HG03175 (cell line): ENCODE results near the gene HEATR5B.
"Not testable (repeated sequence)": the region's sequence is repeated elsewhere in the genome, so short reads cannot be mapped to it uniquely, and the experiment has no call there.

ENCODE experiments used
- ATAC-seq: cut with Tn5 transposase; IDR thresholded peaks from one replicate; pipeline ENCODE4 v1.9.1; 2021; ENCODE audit warnings: mild to moderate bottlenecking, moderate library complexity; ENCODE audit not compliant: unreplicated experiment

Gene HEATR5B

DNA sequence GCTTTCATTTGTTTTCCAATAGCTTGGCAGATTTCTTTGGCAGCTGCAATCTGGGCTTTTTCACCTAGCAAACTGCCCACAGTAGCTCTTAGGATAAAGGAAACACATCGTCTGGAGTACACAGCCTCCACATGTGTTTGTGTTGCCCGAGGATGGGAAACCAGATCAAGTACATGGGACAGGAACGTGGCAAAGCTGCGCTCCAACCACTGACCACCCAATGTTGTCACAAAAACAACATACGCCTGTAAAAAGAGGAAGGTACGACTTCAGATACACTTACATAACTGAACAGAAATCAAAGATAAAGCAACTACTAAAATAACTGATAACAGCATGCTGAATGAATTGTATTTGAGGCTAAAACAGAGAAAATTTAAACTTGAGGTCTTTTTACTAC lies 15.5 kb downstream of the HEATR5B start:
- no peak for ATAC-seq

DNA sequence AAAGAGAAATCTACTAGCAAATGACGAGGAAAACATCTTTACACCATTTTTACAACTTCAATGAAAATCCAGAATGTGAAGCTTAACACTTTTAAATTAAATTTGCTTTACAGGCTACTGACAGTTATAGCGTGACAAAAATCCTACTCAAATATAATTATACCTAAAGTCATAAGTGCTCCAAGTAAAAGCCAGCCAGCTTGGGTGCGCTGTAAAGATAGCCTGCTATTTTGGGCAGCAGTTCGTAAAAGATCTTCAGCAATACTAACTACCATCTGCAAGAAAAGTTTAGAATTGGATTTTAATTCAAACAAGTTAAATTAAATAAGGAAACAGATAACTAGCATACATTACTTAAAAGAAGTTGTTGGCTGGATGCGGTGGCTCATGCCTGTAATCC lies 22.4 kb downstream of the HEATR5B start:
- no peak for ATAC-seq

DNA sequence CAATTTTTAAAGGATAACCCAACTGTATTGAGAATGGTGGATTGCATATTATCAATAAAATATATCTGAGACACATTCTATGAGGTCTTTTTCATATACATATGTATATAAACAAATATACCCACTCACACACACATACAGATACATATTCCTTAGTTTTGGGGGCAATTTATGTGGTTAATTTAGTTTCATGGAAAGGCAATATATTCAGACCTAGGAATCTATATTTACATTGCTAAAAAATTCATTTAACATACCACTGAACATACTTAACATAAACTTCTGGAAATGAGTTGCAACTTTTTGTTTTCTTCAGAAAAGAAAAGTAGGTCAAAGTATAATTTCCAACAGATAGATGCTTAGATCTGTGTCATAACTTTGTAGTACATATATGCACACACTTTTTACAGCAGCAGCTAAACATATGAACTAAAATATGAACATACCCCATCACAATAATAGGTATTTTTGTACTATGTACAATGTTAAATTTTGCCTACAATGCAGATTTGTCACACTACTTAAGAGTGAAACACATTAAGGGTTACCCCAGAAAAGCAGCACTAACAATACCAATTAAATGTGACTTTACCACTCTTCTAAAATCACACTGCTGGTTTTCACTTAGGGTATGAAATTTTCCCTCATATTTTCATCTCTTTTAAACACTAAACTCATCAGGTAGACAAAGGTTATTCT lies 23.0 kb downstream of the HEATR5B start:
- no peak for ATAC-seq

DNA sequence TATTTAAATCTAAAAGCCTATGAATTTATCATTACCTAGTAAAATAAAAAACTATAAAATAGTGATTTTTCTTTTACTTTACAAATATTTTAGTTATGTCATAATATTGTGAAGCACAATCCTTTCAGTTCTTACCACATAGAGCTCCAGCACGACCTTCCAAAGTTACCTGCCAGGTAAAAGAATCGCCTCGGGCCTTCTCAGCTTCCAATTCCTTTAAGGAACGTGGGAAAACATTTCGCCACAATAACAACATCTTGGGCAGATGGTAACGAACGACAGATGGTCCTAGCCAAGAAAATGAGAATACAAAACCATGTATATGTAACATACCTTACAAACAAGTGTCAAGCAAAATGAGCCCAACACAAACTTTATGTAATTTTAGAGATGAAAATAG lies 23.7 kb downstream of the HEATR5B start:
- ATAC-seq = no peak

DNA sequence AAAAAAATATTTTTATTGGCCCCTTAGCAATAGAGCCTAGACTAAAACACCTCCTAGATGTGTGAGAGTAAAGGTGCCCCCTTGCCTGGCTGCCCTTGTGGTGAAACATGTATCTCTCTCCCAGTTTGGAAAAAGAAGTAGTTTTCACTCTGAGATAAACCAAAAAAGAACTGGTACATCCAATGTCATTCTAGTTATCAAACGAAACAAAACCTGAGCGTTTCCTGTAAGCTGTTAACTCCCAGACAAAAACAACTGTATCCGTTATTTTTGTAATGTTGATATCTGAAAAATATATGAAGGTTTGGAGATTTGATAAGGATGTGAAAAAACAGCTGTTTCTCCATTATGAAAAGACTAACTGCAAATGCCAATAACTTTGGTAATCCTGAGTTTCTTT lies 24.3 kb downstream of the HEATR5B start:
- ATAC-seq = no peak

DNA sequence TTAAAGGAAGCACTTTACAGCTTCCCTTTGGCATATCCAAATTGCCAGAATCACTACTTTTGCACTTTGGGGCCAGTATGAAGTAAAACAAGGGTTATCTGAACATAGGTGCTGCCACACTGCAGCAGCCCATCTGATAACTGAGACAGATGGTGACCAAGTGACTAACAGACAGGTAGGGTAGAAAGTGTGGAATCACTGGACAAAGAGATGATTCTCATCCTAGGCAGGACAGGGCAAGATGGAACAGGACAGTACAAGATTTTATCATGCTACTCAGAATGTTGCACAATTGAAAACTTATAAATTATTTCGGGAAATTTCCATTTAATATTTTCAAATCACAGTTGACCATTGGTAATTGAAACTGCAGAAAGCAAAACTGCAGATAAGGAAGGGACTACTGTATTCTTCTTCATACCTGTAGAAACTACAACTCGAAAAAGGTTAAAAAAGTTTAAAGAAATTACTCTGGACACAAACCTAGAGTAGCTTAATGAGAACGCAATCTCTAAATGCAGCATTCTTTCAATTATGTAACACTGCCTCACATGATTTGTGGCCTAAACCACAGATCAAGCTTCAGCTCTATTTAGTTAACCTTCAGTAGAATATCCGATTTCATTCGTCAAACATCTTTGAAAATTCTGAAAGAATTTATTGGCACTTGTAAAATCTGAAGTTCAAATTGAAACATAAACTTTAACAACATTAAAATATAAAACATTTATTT lies 31.4 kb downstream of the HEATR5B start:
- no peak for ATAC-seq

DNA sequence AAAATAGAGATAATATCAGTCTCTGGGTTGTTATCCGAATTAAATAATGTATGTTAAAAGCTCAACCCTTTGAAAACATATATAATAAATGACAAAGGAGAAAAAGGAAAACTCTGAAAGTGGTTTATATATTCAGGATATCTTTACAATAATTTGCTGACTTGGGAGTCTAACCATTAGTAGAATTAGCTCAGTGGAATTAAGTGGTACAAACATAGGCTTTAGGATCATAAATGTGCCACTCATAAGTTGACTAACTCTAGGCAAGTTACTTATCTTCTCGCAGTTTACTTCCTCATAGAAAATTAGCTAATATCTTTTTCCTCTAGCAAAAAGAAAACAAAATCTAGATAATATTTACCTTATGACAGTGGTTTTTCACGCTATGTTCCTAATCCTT lies 44.6 kb downstream of the HEATR5B start:
- no peak for ATAC-seq

DNA sequence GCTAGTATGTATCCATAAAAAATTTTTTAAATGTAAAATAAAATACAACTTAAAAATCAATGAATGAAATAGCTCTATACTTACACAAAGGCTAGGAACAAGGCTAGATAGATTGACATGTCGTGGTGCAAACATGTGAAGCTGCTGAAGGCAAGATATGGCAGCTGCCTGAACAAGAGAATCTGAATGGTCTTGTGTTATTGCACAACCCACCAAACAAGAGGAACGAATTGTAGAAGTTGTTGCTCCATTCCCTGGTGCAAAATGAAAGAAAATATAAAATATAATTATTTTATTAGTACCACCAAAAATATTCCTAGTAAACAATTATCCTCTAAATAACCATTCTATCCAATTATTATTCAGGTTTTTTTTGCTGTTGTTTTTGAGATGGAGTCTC lies 46.4 kb downstream of the HEATR5B start:
- ATAC-seq = no peak

DNA sequence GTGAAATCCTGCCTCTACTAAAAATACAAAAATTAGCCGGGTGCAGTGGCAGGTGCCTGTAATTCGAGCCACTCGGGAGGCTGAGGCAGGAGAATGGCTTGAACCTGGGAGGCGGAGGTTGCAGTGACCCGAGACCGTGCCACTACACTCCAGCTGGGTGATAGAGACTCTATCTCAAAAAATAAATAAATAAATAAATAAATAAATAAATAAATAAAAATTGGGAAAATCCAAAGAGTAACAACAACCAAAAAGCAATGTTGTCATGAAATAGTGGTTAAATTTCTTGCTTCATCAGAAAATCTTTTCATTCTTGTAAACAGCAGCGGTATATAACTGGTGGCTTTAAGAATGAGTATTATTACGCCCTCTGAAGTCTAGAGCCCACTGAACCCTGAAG lies 54.4 kb downstream of the HEATR5B start:
- no peak for ATAC-seq

DNA sequence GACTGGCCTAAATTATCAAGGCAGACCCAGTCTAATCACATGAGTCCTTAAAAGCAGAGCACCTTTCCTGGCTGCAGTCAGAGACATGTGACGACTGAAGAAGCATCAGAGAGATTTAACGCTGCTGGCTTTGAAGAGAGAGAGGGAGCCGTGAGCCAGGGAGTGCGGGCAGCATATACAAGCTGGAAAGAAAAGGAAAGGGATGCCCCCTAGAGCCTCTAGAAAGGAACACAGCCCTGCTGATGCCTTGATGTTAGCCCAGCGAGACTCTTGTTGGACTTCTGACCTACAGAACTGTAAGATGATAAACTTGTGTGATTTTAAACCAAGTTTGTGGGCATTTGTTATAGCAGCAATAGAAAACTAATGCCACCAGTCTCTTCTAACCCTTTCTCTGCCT lies 58.1 kb downstream of the HEATR5B start:
- ATAC-seq = no peak

DNA sequence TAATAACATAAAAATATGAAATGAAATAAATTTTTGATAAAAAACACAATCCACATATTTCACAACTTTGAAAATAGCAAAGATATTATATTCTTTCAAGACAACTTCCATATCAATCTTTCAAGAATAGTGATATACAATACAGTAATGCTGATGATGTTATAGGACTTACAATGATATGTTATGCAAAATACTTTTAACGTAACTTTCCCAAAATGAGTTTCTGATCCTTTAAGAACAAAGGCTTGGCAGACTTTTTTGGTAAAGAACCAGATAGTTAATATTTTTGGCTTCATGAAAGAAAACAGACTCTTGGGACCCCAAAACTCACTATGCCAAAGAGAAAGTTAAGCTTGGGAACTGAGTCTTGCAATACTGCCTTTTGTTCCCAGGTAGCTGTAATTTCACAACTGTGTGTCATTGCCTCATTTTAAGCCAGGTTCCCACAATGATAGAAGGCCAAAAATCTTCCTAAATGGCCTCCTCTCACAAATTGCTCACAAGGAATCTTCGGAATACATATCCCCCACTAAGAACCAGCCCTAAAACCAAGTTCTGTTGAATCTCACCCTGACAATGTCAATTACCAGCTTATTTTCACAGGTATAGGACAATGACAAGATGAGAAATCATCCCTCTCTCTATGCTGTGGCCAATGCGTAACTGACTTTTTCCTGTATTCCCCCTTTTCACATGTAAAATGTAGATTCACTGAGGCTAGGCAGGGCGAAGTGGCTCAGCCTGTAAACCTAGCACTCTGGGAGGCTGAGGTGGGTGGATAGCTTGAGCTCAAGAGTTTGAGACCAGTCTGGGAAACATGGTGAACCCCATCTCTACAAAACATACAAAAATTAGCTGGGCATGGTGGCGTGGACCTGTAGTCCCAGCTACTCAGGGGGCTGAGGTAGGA lies 63.0 kb downstream of the HEATR5B start:
- ATAC-seq = no peak

DNA sequence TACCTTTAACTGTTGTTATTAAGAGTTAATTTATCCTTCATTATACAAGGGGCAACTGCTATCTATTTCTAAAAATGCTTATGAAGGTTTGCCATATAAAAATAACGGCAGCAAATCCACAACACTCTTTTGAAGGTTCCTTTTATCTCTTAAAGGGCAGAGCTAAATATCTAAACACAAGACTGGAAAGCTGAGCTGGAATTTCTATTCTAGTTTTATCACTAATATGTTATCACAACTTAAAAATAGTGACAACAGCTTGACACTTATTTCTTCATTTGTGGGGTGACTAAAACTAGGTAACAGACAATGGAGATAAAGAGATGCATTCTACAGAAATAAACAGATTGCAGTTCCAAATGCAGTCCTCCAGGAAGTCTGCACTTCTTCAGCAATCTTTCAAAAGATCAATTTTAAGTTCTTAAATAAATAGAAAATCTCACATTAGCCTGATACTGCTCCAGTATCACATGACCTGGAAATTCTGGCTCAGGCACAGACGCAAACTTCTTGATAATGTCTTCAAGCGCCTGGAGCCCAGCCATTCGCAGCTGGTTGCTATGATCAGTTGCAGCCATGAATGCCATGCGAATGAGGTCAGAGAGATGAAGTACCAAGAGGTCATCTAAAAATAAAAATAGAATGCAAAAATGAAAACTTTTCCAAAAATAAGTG lies 63.8 kb downstream of the HEATR5B start:
- ATAC-seq = no peak

DNA sequence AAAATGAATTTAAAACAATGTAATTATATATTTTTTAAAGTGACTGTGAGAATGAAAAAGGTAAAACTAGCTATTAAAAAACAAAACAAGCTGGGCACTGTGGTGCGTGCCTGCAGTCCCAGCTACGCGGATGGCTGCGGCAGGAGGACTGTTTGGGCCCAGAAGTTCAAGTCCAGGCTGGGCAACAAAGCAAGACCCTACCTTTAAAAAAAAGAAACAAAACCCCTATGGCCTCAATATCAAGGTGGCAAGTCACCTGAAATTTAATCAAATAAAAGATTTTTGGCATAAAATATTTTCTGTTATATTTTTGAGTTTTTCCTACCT lies 70.9 kb downstream of the HEATR5B start:
- peak; percentile 23 for ATAC-seq

DNA sequence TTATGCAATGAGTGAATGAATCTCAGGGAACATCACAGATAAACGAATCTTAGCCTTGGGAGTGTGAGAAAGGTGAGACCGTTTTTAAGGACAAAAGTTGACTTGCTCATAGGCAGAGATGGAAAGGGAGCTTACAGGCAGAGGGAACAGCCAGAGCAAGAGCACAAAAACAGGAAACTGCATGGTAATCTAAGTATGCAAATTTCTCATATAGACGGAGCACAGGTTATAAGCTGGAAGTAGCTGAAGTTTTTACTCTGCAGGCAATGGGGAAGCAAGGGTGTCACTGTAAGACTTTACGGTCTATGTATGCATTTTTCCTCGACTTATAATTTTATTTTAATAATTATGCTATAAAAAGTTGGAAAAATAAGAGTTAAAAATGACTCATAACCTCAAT lies 73.0 kb downstream of the HEATR5B start:
- ATAC-seq = no peak

DNA sequence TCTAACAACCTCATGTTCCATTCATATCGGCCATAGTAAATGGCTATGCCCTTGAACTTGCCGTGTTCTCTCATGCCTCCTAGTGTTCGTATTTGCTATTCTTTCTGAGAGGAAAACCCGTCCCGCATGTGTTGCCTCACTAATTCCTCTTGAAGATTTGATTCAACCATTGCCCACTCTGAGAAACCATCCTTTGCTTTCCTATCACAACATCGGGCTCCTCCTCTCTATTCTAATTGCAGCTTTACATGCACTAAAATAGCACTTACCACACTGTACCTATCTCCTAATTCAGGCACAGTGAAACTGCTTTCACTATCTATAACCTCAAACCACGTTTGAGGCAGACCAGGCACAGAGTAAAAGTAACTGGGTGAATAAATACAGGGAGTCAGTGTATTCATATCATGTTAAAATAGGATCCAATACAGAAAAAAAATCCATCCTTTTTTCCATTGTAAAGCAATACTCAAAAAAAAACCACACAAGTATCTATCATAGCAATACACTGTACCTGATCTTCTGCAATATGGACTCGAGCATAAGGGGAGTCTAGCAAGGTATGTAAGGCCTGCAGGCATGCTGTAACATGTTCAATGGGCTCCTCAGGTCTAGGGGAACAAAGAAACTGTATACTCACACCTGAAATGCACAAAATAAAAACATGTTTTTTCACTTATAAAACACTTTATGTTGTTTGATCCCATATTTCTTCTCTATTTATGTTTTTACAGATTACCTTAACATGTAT lies 78.9 kb downstream of the HEATR5B start:
- ATAC-seq = peak; percentile 99

DNA sequence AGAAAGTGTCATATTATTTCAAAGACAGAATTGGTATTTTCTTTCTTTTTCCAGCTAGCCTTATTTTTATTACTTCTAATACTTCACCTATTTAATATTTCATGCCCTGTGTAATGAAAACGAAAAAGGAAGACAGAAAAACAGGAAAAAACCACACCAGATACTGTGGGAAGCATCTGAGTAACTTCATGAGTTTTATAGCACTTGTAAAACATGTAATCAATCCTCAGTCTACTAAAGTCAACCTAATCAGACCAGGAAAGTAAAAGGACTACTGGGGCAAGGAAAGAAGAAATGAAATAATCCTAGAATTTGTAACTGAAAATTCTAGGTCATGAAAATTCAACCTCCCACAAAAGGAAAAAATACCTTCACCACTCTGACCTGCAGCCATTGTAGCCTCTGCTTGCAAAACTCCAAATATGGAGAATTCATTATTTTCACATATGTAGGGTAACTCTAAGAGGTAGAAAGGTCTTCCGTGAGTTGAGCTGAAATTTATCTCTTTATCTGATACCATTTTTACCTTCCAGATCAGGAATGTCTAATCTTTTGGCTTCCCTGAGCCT lies 83.1 kb downstream of the HEATR5B start:
- ATAC-seq = no peak

DNA sequence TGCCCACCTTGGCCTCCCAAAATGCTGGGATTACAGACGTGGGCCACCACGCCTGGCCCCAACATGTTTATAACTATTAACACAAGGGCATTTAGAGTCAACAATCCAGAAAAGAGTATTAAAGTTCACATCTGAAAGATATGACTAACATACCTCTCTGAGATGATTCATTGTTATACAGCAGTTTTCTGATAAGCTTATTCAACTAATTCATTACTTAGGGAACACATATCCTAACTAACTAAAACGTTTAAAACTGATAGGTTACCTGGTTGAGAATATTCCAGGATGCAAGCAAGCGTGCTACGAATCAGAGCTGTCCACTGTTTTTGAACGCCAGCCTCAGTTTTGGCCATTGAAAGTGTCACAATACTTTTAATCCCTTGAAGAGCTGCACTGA lies 83.9 kb downstream of the HEATR5B start:
- no peak for ATAC-seq

DNA sequence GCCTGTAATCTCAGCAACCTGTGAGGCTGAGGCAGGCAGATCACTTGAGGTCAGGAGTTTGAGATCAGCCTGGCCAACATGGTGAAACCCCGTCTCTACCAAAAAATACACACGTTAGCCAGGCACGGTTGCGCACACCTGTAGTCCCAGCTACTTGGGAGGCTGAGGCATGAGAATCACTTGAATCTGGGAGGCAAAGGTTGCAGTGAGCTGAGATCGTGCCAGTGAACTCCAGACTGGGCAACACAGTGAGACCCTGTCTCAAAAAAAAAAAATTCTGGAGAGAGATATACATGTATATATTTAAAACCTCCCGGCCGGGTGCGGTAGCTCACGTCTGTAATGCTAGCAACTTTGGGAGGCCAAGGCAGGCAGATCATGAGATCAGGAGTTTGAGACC lies 84.8 kb downstream of the HEATR5B start:
- ATAC-seq = not testable (repeated sequence)

DNA sequence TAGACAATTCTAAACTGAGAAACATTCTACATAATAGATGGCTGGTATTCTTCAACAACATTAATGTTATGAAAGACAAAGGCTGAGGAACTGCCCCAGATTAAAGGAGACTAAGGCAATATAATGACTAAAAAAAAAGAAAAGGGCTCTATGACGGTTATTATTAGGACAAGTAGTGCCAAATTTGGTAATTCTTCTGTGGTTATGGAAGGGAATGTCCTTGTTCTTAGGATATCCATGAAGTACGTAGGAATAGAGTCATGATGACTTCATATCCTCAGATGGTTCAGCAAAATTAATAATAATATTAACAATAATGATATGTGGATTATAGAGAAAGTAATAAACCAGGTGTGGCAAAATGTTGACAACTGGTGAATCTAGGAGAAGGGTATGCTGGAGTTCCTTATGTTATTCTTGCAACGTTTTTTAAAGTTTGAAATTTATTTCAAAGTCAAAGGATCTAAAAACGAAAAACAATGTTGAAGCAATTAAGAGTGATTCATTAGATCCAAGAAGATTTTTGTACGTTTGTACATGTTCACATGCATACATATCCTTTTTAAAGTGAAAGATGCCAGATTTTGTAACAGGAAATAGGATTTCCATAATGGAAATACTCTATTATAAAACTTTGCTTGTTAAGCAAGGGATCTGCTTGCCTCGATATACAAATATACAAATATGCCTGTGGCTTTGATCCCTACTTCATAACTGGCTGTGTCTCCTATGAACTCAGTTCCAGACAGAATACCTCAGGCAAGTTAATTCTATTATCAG lies 90.1 kb downstream of the HEATR5B start:
- ATAC-seq = no peak
